WERI-Rb-1 (cell line): ENCODE data around the gene ITPK1.

Source experiments
- DNase-seq: peaks from one replicate; pipeline ENCODE4 v3.0.0-alpha.2; 2020
- H3K27ac ChIP-seq: fragments of 250-450 bp; sonication (Bioruptor Pico); 2 replicates; pipeline ENCODE4 v1.5.1; 2020; ENCODE audit warnings: mild to moderate bottlenecking, moderate library complexity
- H3K27me3 ChIP-seq: fragments of 250-450 bp; sonication (Bioruptor Pico); 2 replicates; pipeline ENCODE4 v1.5.1; 2021; ENCODE audit warnings: mild to moderate bottlenecking, low read depth, moderate library complexity; ENCODE audit not compliant: insufficient read depth, severe bottlenecking
- H3K36me3 ChIP-seq: fragments of 250-450 bp; sonication (Bioruptor Pico); 2 replicates; pipeline ENCODE4 v1.5.1; 2020; ENCODE audit warnings: mild to moderate bottlenecking, moderate library complexity
- H3K4me3 ChIP-seq: 2 replicates; pipeline ENCODE4 v1.5.1; 2011; ENCODE audit warnings: low read depth, mild to moderate bottlenecking, control low read depth, low read length
- H3K9me3 ChIP-seq: fragments of 250-450 bp; sonication (Bioruptor Pico); 2 replicates; pipeline ENCODE4 v1.5.1; 2021; ENCODE audit warnings: mild to moderate bottlenecking, moderate library complexity; ENCODE audit not compliant: severe bottlenecking
- CTCF ChIP-seq: IDR thresholded peaks from 2 replicates; pipeline ENCODE4 v1.5.1; 2011; ENCODE audit warnings: low read depth, mild to moderate bottlenecking, control low read depth, inconsistent platforms, low read length

ITPK1 gene

DNA sequence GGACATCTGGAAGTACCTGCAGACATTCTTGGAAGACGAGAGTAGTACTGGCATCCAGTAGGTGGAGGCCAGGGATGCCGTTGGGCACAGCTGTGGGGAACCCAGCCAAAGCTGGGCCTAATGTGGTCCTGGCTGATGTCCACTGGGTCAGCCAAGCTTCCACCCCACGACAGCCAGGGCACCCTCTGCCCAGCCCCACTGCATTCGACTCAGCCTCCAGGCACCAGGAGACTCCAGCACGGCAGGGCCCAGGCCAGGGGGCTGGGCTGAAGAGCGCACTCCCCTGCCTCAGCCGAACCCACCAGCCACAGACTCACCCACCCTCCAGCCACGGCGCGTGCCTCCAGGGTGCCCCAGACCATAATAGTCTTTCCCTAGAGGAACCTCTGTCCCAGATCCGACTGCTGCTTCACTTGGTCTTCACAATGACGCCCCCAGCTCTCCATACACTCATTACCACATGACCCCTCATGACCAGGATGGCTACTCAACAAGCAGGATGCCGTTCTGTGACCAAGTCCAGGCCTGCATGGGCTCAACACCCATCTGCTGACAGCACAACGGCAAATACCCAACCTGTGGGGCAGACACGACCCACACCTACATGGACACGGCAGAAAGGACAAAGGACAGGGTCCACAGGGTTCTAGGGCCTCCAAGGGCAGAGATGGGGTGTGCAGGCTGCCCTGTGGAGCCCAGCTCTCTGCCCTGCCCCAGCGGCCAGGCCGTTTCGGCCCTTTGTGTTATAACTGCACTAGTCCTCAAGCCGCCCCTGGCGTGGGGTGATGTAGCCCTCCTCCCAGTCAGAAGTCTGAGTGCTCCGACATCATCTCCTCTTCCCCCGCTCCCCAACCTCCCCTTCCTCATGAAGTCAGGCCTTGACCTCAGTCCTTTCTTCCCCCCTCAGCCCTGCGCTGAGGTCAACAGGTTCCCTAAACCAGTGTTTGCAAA lies 22.8 kb downstream of the ITPK1 start:
- Histone ChIP-seq H3K36me3 (no peaks in the 10 kb centered on the region), H3K4me3 (no peak overlapping the region), H3K27ac (peak overlapping the region; percentile 50), H3K9me3 (no peaks in the 10 kb centered on the region), H3K27me3 (no peaks in the 10 kb centered on the region)
- TF ChIP-seq CTCF: no peak
- DNase-seq: no peak

GRCh38 chr14:93091666-93092065 lies 24.1 kb downstream of the ITPK1 start:
- H3K36me3 ChIP-seq: no peaks in the 10 kb centered on the region
- no peak for TF ChIP-seq CTCF
- no peak for DNase-seq
- no peaks in the 10 kb centered on the region for H3K9me3 ChIP-seq
- no peak overlapping the region for H3K4me3 ChIP-seq
- H3K27me3 ChIP-seq: no peaks in the 10 kb centered on the region
- peak overlapping the region; percentile 41 for H3K27ac ChIP-seq

DNA sequence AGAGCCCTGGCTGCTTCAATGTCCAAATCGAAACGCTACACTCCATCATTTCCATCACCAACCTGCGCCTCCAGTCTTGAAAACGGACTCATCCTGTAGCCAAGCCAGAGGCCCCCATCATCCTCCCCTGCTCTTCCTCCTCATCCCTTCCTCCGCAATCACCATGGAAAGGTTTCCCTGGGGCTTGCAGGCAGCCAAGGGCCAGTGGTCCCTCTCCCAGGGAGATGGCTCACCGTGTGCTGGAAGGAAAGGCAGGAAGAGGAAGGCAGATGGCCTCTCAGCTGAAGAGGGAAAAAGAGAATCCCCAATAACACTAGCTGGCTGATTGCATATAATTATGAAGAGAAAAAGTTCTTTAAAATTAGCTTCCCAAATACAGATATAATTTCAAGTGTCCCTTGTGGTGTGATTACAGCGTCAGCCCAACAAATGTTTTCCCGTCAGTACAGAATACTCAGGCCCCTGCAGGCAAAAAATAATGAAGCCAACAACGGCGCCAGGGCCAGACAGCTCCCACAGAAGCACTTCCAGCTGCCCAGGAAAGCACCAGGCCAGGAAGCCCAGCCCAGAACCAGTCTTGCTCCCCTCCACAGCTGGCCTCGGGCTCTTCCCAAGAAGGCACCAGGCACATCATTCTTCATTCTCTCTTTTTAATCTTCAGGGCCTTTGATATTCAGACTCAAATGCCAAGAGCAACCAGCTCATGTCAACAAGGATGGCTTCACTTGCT lies 24.7 kb downstream of the ITPK1 start:
- no peaks in the 10 kb centered on the region for H3K27me3 ChIP-seq
- DNase-seq: no peak
- H3K4me3 ChIP-seq: no peak overlapping the region
- no peaks in the 10 kb centered on the region for H3K9me3 ChIP-seq
- no peaks in the 10 kb centered on the region for H3K36me3 ChIP-seq
- no peak overlapping the region for H3K27ac ChIP-seq
- no peak for TF ChIP-seq CTCF

GRCh38 chr14:93089521-93090269 lies 26.0 kb downstream of the ITPK1 start:
- no peak overlapping the region for H3K27ac ChIP-seq
- no peaks in the 10 kb centered on the region for H3K9me3 ChIP-seq
- DNase-seq: no peak
- H3K4me3 ChIP-seq: no peak overlapping the region
- TF ChIP-seq CTCF: no peak
- H3K36me3 ChIP-seq: no peaks in the 10 kb centered on the region
- H3K27me3 ChIP-seq: no peaks in the 10 kb centered on the region

DNA sequence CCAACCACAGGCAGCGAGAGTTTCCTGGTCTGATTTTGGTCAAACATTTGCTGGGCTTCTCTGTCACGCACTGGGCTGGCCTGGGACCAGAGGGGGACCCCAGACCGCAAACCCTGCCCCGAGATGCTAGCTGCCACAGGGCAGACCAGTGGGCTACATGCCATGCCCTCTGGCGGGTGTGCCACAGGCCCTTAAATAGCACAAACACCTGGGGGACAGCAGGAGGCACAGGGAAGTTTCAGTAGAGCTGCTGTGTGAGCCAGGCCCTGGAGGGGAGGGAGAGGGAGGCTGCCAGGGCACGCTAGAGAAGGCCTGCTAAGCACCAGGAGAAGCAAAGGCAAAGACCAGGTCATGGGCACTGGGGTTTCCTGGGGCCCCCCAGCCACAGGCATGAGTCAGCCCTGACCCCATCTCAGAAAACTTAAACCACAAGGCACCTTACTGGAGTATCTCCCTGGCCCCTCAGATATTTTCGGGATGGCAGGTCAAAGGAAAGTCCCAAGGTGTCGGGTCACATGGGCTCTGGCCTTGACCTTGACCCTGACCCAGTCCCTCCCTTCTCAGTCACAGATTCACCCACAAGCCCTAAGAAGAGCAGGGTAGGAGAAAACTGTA lies 29.2 kb downstream of the ITPK1 start:
- no peak overlapping the region for H3K4me3 ChIP-seq
- H3K36me3 ChIP-seq: no peaks in the 10 kb centered on the region
- no peak for TF ChIP-seq CTCF
- DNase-seq: no peak
- H3K9me3 ChIP-seq: no peaks in the 10 kb centered on the region
- peak overlapping the region; percentile 61 for H3K27ac ChIP-seq
- no peaks in the 10 kb centered on the region for H3K27me3 ChIP-seq
